Activated CD8-positive, alpha-beta memory T cell treated with anti-CD3 and anti-CD28 coated beads, Interleukin-2, amount 50 U/mL, for 1 hour (primary cell): ENCODE results near the gene ZNF554.
"Not testable (repeated sequence)": the region's sequence is repeated elsewhere in the genome, so short reads cannot be mapped to it uniquely, and the experiment has no call there.

Experiments
- DNase-seq: peaks from one replicate; pipeline ENCODE4 v3.0.0-alpha.2; 2020; ENCODE audit errors: extremely low read depth

Gene ZNF554

DNA sequence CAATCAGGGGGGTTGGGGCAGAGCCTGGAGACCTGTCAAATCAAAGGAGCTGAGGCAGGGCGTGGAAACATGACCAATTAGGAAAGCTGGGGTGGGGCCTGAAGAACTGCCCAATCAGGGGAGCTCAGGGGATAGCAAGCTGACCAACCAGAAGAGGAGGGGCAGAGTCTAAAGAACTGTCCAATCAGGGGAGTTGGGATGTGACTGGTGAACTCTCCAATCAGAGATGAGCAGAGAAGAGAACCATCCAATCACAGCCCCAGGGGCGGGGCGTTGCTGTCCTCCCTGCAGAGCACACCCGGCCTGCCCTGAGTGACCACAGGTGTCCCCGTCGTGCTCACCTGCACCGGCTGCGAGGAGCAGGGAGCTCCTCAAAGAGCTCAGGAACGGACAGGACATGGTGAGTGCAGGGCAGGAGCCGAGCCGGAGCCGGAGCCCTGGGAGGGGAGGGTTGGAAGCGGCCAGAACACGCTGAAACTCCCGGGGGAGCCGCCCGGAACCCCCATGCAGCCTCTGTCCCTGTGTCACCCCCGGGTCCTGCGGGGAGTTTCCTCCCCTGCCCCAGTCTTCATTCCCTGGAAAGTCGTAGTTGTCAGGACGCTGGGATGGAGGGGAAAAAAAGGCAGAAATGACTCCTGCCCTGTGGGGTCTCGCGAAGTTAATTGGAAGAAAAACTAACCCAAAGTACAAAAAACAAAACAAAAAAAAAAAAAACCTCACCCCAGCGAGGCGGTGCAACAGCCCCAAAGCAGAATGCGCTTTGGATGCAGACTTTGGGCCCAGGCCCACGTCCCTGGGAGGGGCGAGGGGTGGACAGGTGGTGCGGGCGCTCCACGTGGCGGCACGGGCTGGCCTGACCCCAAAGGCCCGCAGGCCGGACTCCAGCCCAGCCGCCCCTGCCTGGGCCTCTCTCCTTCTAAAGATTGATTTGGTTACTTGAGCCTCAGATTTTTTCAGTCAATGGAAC lies 47.6 kb downstream of the ZNF554 start, which contains the start of gene ZNF556:
ZNF556 (plus strand) TSS at position 311 of the 967 bp plus-strand sequence; CDS start at position 398, 87 bp downstream.
- DNase-seq = no peak

DNA sequence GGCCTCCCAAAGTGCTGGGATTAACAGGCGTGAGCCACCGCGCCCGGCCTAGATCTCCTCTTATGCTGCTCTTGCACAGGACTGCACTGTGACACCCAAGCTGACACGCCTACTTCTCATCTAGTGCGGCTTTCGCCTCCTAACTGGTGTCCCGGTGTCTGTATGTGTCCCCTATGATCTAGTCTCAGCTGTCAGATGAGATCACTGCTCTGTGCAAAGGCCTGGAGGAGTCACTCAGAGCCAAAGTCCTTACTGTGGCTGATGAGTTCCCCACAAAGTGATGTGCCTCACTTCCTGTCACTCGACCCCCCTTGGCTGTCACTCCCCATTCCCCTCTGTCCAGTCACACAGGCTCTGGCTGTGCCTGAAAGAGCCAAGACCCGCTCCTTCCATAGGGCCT lies 50.0 kb downstream of the ZNF554 start:
- DNase-seq = no peak

DNA sequence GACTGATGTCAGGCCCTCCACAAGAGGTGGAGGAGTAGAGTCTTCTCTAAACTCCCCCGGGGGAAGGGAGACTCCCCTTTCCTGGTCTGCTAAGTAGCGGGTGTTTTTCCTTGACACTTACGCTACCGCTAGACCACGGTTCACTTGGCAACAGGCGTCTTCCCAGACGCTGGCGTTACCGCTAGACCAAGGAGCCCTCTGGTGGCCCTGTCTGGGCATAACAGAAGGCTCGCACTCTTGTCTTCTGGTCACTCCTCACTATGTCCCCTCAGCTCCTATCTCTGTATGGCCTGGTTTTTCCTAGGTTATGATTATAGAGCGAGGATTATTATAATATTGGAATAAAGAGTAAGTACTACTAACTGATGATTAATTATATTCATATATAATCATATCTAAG lies 52.5 kb downstream of the ZNF554 start:
- not testable (repeated sequence) for DNase-seq

DNA sequence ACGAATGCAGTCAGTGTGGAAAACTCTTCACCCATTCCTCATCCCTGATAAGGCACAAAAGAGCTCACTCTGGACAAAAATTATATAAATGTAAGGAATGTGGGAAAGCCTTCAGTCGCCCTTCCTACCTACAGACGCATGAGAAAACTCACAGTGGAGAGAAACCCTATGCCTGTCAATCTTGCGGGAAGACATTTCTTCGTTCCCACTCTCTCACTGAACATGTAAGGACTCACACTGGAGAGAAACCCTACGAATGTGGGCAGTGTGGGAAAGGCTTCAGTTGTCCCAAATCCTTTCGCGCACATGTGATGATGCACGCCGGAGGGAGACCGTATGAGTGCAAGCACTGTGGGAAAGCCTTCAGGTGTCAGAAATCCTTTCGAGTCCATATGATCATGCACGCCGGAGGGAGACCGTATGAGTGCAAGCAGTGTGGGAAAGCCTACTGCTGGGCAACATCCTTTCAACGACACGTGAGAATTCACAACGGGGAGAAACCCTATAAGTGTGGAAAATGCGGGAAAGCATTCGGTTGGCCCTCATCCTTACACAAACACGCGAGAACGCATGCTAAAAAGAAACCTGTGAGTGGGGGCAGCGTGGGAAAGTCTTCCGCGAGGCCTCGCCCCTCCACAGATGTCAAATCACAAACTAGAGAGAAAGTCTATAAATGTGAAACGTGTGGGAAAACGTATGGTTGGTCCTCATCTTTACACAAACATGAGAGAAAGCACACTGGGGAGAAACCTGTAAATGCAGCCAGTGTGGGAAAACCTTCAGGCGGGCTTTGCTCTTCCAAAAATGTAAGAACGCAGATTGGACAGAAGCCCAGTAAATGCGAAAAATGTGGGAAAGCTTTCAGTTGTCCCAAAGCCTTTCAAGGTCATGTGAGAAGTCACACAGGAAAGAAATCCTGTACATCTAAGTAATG lies 58.0 kb downstream of the ZNF554 start:
- DNase-seq = no peak

DNA sequence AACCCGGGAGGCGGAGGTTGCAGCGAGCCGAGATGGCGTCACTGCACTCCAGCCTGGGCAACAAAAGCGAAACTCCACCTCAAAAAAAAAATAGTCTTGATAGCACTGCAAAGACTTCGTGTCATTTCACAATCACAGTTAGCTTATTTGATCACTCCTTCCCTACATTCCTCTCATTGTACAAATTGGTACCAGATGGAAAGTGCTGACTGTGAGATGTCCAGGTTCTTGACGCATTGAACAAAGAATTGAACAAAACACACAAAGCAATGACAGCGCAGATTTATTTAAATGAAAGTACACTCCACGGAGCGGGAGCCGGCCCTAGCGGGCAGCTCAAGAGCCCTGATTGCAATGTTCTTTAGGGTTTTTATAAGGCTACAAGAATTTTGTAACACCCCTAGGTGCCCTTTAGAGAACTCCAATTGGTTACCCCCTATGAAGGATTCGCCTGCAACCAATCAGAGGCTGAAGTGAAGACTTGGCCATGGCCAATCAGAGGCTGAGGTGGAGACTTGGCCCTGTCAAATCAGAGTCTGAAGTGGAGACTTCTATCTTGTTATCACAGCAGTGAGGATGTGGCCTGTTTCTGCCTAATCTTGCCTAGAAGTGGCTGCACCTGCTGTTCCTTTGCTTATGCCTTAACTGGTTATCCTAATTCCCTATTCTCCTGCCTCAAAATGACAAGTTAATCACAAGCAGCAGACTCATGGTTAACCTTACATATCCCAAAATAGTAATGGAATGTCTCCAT lies 64.2 kb downstream of the ZNF554 start:
- no peak for DNase-seq

DNA sequence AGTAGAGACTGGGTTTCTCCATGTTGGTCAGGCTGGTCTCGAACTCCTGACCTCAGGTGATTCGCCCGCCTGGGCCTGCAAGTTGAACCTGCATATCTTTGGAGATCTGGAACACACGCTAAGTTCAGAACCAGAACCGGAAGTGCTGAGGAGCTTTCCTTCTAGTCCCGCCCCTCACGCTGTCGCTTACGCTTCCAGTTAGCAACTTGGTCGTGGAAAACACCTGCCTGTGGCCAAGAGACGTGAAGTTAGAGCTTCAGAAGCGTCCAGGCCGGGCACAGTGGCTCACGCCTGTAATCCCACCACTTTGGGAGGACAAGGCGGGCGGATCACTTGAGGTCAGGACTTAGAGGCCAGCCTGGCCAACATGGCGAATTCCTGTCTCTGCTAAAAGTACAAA lies 66.1 kb downstream of the ZNF554 start:
- no peak for DNase-seq
